Choroid plexus epithelial cell (primary cell): ENCODE results near the gene UNC13A.
A peak's percentile ranks its signal among the peaks of the same experiment; 100 is the strongest.
"Not testable (repeated sequence)": the region's sequence is repeated elsewhere in the genome, so short reads cannot be mapped to it uniquely, and the experiment has no call there.

Source experiments
- DNase-seq: peaks from one replicate; pipeline ENCODE4 v3.0.0-alpha.2; 2010; ENCODE audit warnings: low read depth
- H3K4me3 ChIP-seq: 2 replicates; pipeline ENCODE4 v1.5.1; 2011; ENCODE audit warnings: low read depth, mild to moderate bottlenecking, control low read depth, low read length, moderate library complexity
- CTCF ChIP-seq: conservative IDR thresholded peaks from 2 replicates; pipeline ENCODE4 v1.5.1; 2011; ENCODE audit warnings: low read depth, mild to moderate bottlenecking, control low read depth, inconsistent platforms, low read length, moderate library complexity

The UNC13A gene

GRCh38 chr19:17576758-17577456 lies 111.2 kb downstream of the UNC13A start:
- H3K4me3 ChIP-seq, result no peak overlapping the region
- no peak for TF ChIP-seq CTCF
- DNase-seq, result no peak

- DNase-seq, result no peak
- TF ChIP-seq CTCF, result no peak
- H3K4me3 ChIP-seq, result no peak overlapping the region
Measured at GRCh38 chr19:17575871-17576757, 112.0 kb downstream of the UNC13A start.

- H3K4me3 ChIP-seq, result no peak overlapping the region
- TF ChIP-seq CTCF, result no peak
- no peak for DNase-seq
Measured at GRCh38 chr19:17572638-17573037, 115.5 kb downstream of the UNC13A start.

- no peak for DNase-seq
- H3K4me3 ChIP-seq, result no peak overlapping the region
- no peak for TF ChIP-seq CTCF
Measured at GRCh38 chr19:17570791-17571190, 117.4 kb downstream of the UNC13A start.

GRCh38 chr19:17570291-17570690 lies 117.9 kb downstream of the UNC13A start:
- H3K4me3 ChIP-seq, DNase-seq: not testable (repeated sequence)

- H3K4me3 ChIP-seq, result no peak overlapping the region
- TF ChIP-seq CTCF, result no peak
- DNase-seq, result no peak
Measured at GRCh38 chr19:17567940-17568339, 120.2 kb downstream of the UNC13A start.

GRCh38 chr19:17565611-17566010 lies 122.5 kb downstream of the UNC13A start:
- no peak for TF ChIP-seq CTCF
- H3K4me3 ChIP-seq, result no peak overlapping the region
- DNase-seq, result peak; percentile 23
